ENCODE data around the gene NUBP1. TPM values are rescaled to one million over a fixed set of nuclear protein-coding genes. Genes with fewer than 3 reads are reported as not detected.

Gene NUBP1
- total RNA-seq, 1 donor from 2014 or later, result 20.0 TPM

DNA sequence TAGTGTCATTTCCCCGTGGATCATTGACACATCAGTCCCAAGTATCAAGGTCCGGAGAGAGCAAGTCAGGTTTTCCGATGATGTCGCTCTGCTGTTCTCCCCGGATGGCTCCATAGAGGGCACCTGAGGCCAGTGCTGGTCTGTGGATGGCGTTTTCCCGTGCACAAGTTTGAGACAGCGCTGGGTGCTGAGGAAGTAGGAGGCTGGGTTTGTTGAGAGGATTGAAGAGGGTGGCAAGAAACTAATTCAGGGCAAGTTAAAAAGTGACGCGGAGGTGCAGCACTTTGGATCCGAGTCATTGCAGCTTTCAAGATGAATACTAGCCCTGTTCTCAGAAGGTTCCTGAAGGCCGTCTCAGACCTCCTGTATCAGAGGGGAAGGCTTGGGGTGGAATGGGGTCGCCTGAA lies 7.7 kb downstream of the NUBP1 start:
- DNase-seq (ENCODE audit: low spot score), result peak; percentile 63
- Mint-ChIP-seq H3K27ac (ENCODE audit: unreplicated experiment) (no peak overlapping the region), H3K4me3 (ENCODE audit: unreplicated experiment) (no peak overlapping the region), H3K9me3 (ENCODE audit: low read depth) (no peaks in the 10 kb centered on the region), H3K4me1 (ENCODE audit: low read depth) (peaks cover 29% of the 10 kb centered on the region), H3K27me3 (ENCODE audit: low read depth) (no peaks in the 10 kb centered on the region), H3K36me3 (ENCODE audit: low read depth) (peaks cover 11% of the 10 kb centered on the region)
- TF ChIP-seq, protein P1, sequence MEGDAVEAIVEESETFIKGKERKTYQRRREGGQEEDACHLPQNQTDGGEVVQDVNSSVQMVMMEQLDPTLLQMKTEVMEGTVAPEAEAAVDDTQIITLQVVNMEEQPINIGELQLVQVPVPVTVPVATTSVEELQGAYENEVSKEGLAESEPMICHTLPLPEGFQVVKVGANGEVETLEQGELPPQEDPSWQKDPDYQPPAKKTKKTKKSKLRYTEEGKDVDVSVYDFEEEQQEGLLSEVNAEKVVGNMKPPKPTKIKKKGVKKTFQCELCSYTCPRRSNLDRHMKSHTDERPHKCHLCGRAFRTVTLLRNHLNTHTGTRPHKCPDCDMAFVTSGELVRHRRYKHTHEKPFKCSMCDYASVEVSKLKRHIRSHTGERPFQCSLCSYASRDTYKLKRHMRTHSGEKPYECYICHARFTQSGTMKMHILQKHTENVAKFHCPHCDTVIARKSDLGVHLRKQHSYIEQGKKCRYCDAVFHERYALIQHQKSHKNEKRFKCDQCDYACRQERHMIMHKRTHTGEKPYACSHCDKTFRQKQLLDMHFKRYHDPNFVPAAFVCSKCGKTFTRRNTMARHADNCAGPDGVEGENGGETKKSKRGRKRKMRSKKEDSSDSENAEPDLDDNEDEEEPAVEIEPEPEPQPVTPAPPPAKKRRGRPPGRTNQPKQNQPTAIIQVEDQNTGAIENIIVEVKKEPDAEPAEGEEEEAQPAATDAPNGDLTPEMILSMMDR (IDR thresholded peaks at IDR 0.05), result no peak

DNA sequence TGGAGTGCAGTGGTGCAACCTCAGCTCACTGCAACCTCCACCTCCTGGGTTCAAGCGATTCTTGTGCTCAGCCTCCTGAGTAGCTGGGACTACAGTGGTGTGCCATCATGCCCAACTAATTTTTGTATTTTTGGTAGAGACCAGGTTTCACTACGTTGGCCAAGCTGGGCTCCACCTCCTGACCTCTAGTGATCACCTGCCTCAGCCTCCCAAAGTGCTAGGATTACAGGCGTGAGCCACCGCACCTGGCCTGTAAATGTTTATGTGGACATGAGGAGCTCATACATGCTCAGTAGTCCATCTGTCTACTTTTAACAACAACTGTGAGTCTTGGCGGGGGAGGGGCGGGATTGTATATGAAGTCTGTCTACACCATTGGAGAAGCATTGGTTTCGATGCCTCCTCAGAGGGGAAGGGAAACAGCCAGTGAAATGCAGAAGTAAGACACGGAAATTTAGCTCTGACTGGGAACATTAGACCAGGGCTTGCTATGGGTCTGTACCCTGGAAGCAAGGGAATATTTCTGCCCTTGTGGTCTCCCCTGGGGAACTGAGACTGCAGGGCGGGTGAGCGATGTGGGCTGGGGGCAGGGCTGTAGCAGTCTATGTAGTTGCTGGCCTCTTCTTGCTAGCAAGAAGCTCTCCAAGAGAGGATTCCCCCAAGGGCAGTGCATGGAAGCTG lies 9.3 kb downstream of the NUBP1 start:
- DNase-seq (ENCODE audit: low spot score), result peak; percentile 47
- Mint-ChIP-seq H3K4me3 (ENCODE audit: unreplicated experiment) (no peak overlapping the region), H3K9me3 (ENCODE audit: low read depth) (no peaks in the 10 kb centered on the region), H3K36me3 (ENCODE audit: low read depth) (peaks cover 15% of the 10 kb centered on the region), H3K4me1 (ENCODE audit: low read depth) (peaks cover 39% of the 10 kb centered on the region), H3K27ac (ENCODE audit: unreplicated experiment) (no peak overlapping the region), H3K27me3 (ENCODE audit: low read depth) (no peaks in the 10 kb centered on the region)
- TF ChIP-seq, protein P1 (IDR thresholded peaks at IDR 0.05), result no peak

DNA sequence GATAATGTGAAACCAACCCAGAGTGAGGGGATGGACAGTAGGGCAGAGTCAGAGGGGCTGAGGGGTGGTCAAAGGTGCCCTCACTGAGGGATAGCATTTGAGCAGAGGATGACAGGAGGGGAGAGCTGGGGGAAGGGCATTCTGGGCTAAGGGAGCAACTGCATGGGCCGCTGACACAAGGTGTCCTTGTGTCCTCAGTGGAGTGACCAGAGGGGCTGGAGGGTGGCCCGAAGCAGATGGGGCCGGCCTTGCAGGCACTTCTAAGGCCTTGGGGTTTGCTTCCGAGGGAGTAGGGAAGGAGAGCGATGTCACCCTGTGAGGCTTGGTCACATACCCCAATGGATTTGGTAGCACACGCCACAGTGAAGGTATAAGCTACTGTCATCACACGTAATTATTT lies 10.0 kb downstream of the NUBP1 start:
- peaks cover 16% of the 10 kb centered on the region for H3K36me3 Mint-ChIP-seq (ENCODE audit: low read depth)
- H3K4me1 Mint-ChIP-seq (ENCODE audit: low read depth), result peaks cover 39% of the 10 kb centered on the region
- TF ChIP-seq, protein P1 (IDR thresholded peaks at IDR 0.05), result no peak
- H3K27ac Mint-ChIP-seq (ENCODE audit: unreplicated experiment), result peak overlapping the region; percentile 17
- peak; percentile 60 for DNase-seq (ENCODE audit: low spot score)
- H3K9me3 Mint-ChIP-seq (ENCODE audit: low read depth), result no peaks in the 10 kb centered on the region
- H3K4me3 Mint-ChIP-seq (ENCODE audit: unreplicated experiment), result no peak overlapping the region
- no peaks in the 10 kb centered on the region for H3K27me3 Mint-ChIP-seq (ENCODE audit: low read depth)

DNA sequence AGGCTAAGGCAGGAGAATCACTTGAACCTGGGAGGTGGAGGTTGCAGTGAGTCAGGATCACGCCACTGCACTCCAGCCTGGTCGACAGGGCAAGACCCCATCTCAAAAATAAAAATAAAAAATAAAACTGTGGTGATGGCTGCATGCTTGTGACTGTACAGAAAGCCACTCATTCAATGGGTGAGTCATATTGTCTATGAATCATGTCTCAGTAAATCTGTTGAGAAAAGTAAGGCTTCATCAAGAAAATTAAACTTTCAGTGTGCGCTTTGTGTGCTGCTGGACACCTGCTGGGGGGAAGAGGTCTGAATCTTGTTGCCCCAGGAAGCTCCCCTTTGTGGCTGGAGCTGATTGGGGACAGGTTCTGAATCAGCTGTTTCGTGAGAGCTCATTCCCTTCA lies 11.3 kb downstream of the NUBP1 start:
- no peak overlapping the region for H3K4me3 Mint-ChIP-seq (ENCODE audit: unreplicated experiment)
- peaks cover 39% of the 10 kb centered on the region for H3K4me1 Mint-ChIP-seq (ENCODE audit: low read depth)
- peaks cover 23% of the 10 kb centered on the region for H3K36me3 Mint-ChIP-seq (ENCODE audit: low read depth)
- no peak for DNase-seq (ENCODE audit: low spot score)
- H3K9me3 Mint-ChIP-seq (ENCODE audit: low read depth), result no peaks in the 10 kb centered on the region
- H3K27ac Mint-ChIP-seq (ENCODE audit: unreplicated experiment), result peak overlapping the region; percentile 91
- H3K27me3 Mint-ChIP-seq (ENCODE audit: low read depth), result no peaks in the 10 kb centered on the region
- TF ChIP-seq, protein P1 (IDR thresholded peaks at IDR 0.05), result no peak

DNA sequence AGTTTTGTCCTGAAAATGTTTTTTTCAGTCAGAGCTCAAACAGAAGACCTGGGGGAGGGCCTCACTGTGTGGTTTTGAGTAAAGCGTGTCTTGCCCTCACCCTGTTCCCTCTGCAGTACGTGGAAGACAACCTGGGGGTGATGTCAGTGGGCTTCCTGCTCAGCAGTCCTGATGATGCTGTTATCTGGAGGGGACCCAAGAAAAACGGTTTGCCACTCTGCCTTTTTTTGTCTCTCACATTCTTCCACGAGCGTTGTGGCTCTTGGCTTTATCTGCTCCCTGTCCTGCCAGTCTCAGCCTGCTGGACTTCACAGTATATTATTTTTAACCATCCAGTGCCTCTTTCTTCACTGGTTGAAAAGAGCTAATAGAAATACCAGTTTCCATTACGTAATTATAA lies 12.9 kb downstream of the NUBP1 start:
- peaks cover 39% of the 10 kb centered on the region for H3K4me1 Mint-ChIP-seq (ENCODE audit: low read depth)
- TF ChIP-seq, protein P1 (IDR thresholded peaks at IDR 0.05), result no peak
- peaks cover 30% of the 10 kb centered on the region for H3K36me3 Mint-ChIP-seq (ENCODE audit: low read depth)
- no peak overlapping the region for H3K4me3 Mint-ChIP-seq (ENCODE audit: unreplicated experiment)
- H3K27me3 Mint-ChIP-seq (ENCODE audit: low read depth), result no peaks in the 10 kb centered on the region
- DNase-seq (ENCODE audit: low spot score), result peak; percentile 26
- H3K9me3 Mint-ChIP-seq (ENCODE audit: low read depth), result no peaks in the 10 kb centered on the region
- peak overlapping the region; percentile 96 for H3K27ac Mint-ChIP-seq (ENCODE audit: unreplicated experiment)
